NCI-H526 (cell line): Measurements from ENCODE around the gene PAK1.
A peak's percentile ranks its signal among the peaks of the same experiment; 100 is the strongest.

Experiments used
- DNase-seq, 2 experiments: peaks; one replicate each; lab custom pipeline; 2025; lab: John Stamatoyannopoulos, UW

Gene PAK1

GRCh38 chr11:77436506-77436905 is 37.4 kb downstream of the PAK1 start:
- DNase-seq: no peak

GRCh38 chr11:77435972-77436371 is 37.9 kb downstream of the PAK1 start:
- DNase-seq: no peak

GRCh38 chr11:77431813-77432212 is 42.1 kb downstream of the PAK1 start:
- DNase-seq: no peak

- no peak for DNase-seq
Observed at GRCh38 chr11:77428598-77428997, 45.3 kb downstream of the PAK1 start.

GRCh38 chr11:77425346-77425745 is 48.5 kb downstream of the PAK1 start:
- no peak for DNase-seq

- DNase-seq: no peak
Observed at GRCh38 chr11:77424644-77425043, 49.2 kb downstream of the PAK1 start.

- no peak for DNase-seq
Observed at GRCh38 chr11:77423624-77424023, 50.3 kb downstream of the PAK1 start.

GRCh38 chr11:77422687-77423086 is 51.2 kb downstream of the PAK1 start:
- DNase-seq: no peak

GRCh38 chr11:77421041-77421723 is 52.7 kb downstream of the PAK1 start:
- no peak for DNase-seq

- no peak for DNase-seq
Observed at GRCh38 chr11:77418971-77419597, 54.8 kb downstream of the PAK1 start.

GRCh38 chr11:77418155-77418970 is 55.5 kb downstream of the PAK1 start:
- DNase-seq: no peak

GRCh38 chr11:77416357-77416756 is 57.5 kb downstream of the PAK1 start:
- no peak for DNase-seq

GRCh38 chr11:77413850-77414460 is 59.9 kb downstream of the PAK1 start:
- no peak for DNase-seq

- no peak for DNase-seq
Observed at GRCh38 chr11:77412814-77413213, 61.1 kb downstream of the PAK1 start.

- peak; percentile 30 to 87 for DNase-seq
Observed at GRCh38 chr11:77411717-77412441, 62.0 kb downstream of the PAK1 start.

- no peak for DNase-seq
Observed at GRCh38 chr11:77411137-77411707, 62.7 kb downstream of the PAK1 start.

GRCh38 chr11:77410076-77410827 is 63.6 kb downstream of the PAK1 start:
- DNase-seq: no peak

GRCh38 chr11:77409046-77409445 is 64.8 kb downstream of the PAK1 start:
- no peak for DNase-seq

GRCh38 chr11:77407613-77408012 is 66.3 kb downstream of the PAK1 start:
- no peak for DNase-seq

- DNase-seq: no peak
Observed at GRCh38 chr11:77406396-77406795, 67.5 kb downstream of the PAK1 start.

- no peak for DNase-seq
Observed at GRCh38 chr11:77403211-77403610, 70.7 kb downstream of the PAK1 start.
